NCI-H524 (cell line): Measurements from ENCODE around the gene ZNF415.
"Not testable (repeated sequence)": the region's sequence is repeated elsewhere in the genome, so short reads cannot be mapped to it uniquely, and the experiment has no call there.

Experiments
- DNase-seq, 2 experiments: peaks; one replicate each; lab custom pipeline; 2025; lab: John Stamatoyannopoulos, UW

Gene ZNF415

GRCh38 chr19:53102756-53103233 is 29.9 kb downstream of the ZNF415 start:
- peak in 1 of 2 experiments; percentile 36 for DNase-seq

- peak; percentile 6 to 53 for DNase-seq
These were observed 30.4 kb downstream of the ZNF415 start for GRCh38 chr19:53102206-53102755.

- DNase-seq = no peak
These were observed 31.2 kb downstream of the ZNF415 start for GRCh38 chr19:53101518-53101917.

GRCh38 chr19:53098570-53098969 is 34.1 kb downstream of the ZNF415 start:
- DNase-seq = not testable (repeated sequence)

- DNase-seq = not testable (repeated sequence)
These were observed 35.6 kb downstream of the ZNF415 start for GRCh38 chr19:53096982-53097690.

GRCh38 chr19:53096579-53096978 is 36.1 kb downstream of the ZNF415 start:
- DNase-seq = not testable (repeated sequence)

GRCh38 chr19:53094754-53095575 is 37.7 kb downstream of the ZNF415 start:
- DNase-seq = no peak

- DNase-seq = no peak
These were observed 40.0 kb downstream of the ZNF415 start for GRCh38 chr19:53092723-53093122.

- DNase-seq = no peak
These were observed 41.1 kb downstream of the ZNF415 start for GRCh38 chr19:53091413-53092254.

- DNase-seq = no peak
These were observed 44.6 kb downstream of the ZNF415 start for GRCh38 chr19:53088091-53088490.

- DNase-seq = no peak
These were observed 45.8 kb downstream of the ZNF415 start for GRCh38 chr19:53086949-53087348.

GRCh38 chr19:53085496-53085895 is 47.2 kb downstream of the ZNF415 start:
- DNase-seq = no peak

GRCh38 chr19:53082929-53083328 is 49.8 kb downstream of the ZNF415 start:
- no peak for DNase-seq

GRCh38 chr19:53079313-53079924 is 53.3 kb downstream of the ZNF415 start:
- DNase-seq = no peak

GRCh38 chr19:53078668-53079067 is 54.0 kb downstream of the ZNF415 start:
- no peak for DNase-seq

- no peak for DNase-seq
These were observed 55.7 kb downstream of the ZNF415 start for GRCh38 chr19:53076984-53077383.

GRCh38 chr19:53068834-53069233 is 63.9 kb downstream of the ZNF415 start:
- no peak for DNase-seq

GRCh38 chr19:53068199-53068598 is 64.5 kb downstream of the ZNF415 start:
- DNase-seq = no peak

GRCh38 chr19:53057904-53058580 is 74.7 kb downstream of the ZNF415 start:
- DNase-seq = peak in 1 of 2 experiments; percentile 15
